Natural killer cell (primary cell): ENCODE data around the gene FBXO42. TPM values are rescaled to one million over a fixed set of nuclear protein-coding genes. Genes with fewer than 3 reads are reported as not detected.

ENCODE experiments used
- ATAC-seq, 3 donors: fragments of 150-1000 bp in 2 of 3; fragments of 200-7000 bp in 1 of 3; cut with Tn5 transposase; 1 replicate in 1 of 3; 2 replicates in 2 of 3; pipeline ENCODE4 v1.10.0; 2021; ENCODE audit warnings: mild to moderate bottlenecking in 2 of 3, moderate library complexity in 2 of 3
- DNase-seq, 2 donors: peaks; one replicate each; pipeline versions ENCODE4 v3.0.0 to v3.0.0-alpha.2; 2013 to 2021; ENCODE audit warnings: mixed read lengths in 1 of 2
- H3K27ac ChIP-seq: one replicate; pipeline ENCODE4 v1.5.1; 2013; ENCODE audit warnings: mild to moderate bottlenecking, low read length
- H3K27me3 ChIP-seq: one replicate; pipeline ENCODE4 v1.6.1; 2013; ENCODE audit warnings: low read length; ENCODE audit not compliant: control insufficient read depth, insufficient read depth
- H3K36me3 ChIP-seq: one replicate; pipeline ENCODE4 v1.6.1; 2013; ENCODE audit warnings: low read length; ENCODE audit not compliant: control insufficient read depth, insufficient read depth
- H3K4me1 ChIP-seq: one replicate; pipeline ENCODE4 v1.6.1; 2013; ENCODE audit warnings: low read length; ENCODE audit not compliant: control insufficient read depth, insufficient read depth
- H3K4me3 ChIP-seq: one replicate; pipeline ENCODE4 v1.5.1; 2013; ENCODE audit warnings: low read length
- H3K9me3 ChIP-seq: one replicate; pipeline ENCODE4 v1.6.1; 2013; ENCODE audit warnings: low read length; ENCODE audit not compliant: control insufficient read depth, insufficient read depth
- H3K27ac Mint-ChIP-seq, 2 donors: one replicate each; pipeline ENCODE4 v1.8.0; 2022; ENCODE audit warnings: mild to moderate bottlenecking in 2 of 2, mixed read lengths in 2 of 2, moderate library complexity in 1 of 2
- H3K27me3 Mint-ChIP-seq, 2 donors: one replicate each; pipeline ENCODE4 v1.8.0; 2022; ENCODE audit warnings: low read depth in 2 of 2, mixed read lengths in 2 of 2
- H3K36me3 Mint-ChIP-seq: one replicate; pipeline ENCODE4 v1.8.0; 2022; ENCODE audit warnings: mixed read lengths
- H3K4me1 Mint-ChIP-seq, 2 donors: one replicate each; pipeline ENCODE4 v1.8.0; 2022; ENCODE audit warnings: mixed read lengths in 2 of 2
- H3K4me3 Mint-ChIP-seq: one replicate; pipeline ENCODE4 v1.8.0; 2022; ENCODE audit warnings: mild to moderate bottlenecking, moderate library complexity, mixed read lengths
- H3K9me3 Mint-ChIP-seq, 2 donors: one replicate each; pipeline ENCODE4 v1.8.0; 2022; ENCODE audit warnings: mixed read lengths in 2 of 2
- CTCF ChIP-seq: fragments of 200-600 bp; IDR thresholded peaks from one replicate; pipeline ENCODE4 v1.8.0; 2022; ENCODE audit warnings: antibody characterized with exemption
- WGBS: methylation state at CpG from one replicate; pipeline ENCODE4 v1.1.7; 2013; ENCODE audit warnings: missing lambda C conversion rate; ENCODE audit not compliant: insufficient coverage; 5-methylcytosine and 5-hydroxymethylcytosine counted together
- intact Hi-C: fragments of 100-400 bp; cut with micrococcal nuclease; formaldehyde crosslinking; loops from one replicate; pipeline ENCODE4 v1.14.2; 2022
- total RNA-seq, 4 donors: library from RNA; stranded (reverse); fragments of 120-200 nt in 1 of 4; gene quantifications; one replicate each; pipeline versions ENCODE4 v1.2.3 to v1.2.4, GENCODE V29; 2013 to 2022

Gene FBXO42
- total RNA-seq, 3 donors from 2014 or later (not counting 1 experiment from before 2014, with no cell fraction given), result 19.5 to 24.5 (median 24.1) TPM

DNA sequence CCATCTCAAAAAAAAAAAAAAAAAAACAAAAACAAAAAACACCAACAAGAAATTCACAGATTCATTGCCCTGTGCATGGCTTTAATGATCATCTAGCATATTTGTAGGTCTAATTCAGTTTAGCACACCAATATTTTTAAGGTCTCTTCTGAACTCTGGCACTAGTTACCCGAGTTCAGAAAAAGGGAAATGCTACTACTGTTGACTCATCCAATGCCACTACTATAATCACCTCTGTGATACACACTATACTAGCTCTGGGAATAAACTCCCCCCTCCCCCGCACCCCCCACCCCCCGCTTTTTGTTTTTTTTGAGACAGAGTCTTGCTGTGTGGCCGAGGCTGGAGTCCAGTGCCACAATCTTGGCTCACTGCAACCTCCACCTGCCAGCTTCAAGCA is 55.6 kb downstream of the FBXO42 start:
- 94% methylated on average over 3 of the region's 4 CpGs for WGBS
- Mint-ChIP-seq H3K4me3 (no peak overlapping the region), H3K9me3 (no peaks in the 10 kb centered on the region), H3K4me1 (peaks cover 7 to 17% of the 10 kb centered on the region in 2 donors), H3K36me3 (peaks cover 12% of the 10 kb centered on the region), H3K27me3 (no peaks in the 10 kb centered on the region), H3K27ac (no peak overlapping the region)
- intact Hi-C loops, result no loop called here
- H3K4me1 ChIP-seq, result no peaks in the 10 kb centered on the region
- H3K36me3 ChIP-seq, result peaks cover 41% of the 10 kb centered on the region
- H3K4me3 ChIP-seq, result no peak overlapping the region
- DNase-seq (no peak), ATAC-seq (no peak)
- H3K27ac ChIP-seq, result no peak overlapping the region
- TF ChIP-seq CTCF, result no peak
- H3K27me3 ChIP-seq, result no peaks in the 10 kb centered on the region
- no peaks in the 10 kb centered on the region for H3K9me3 ChIP-seq

- peaks cover 10% of the 10 kb centered on the region for H3K36me3 Mint-ChIP-seq
- H3K4me3 ChIP-seq, result no peak overlapping the region
- ATAC-seq, result no peak
- H3K9me3 Mint-ChIP-seq, result no peaks in the 10 kb centered on the region
- H3K4me1 ChIP-seq, result no peaks in the 10 kb centered on the region
- H3K36me3 ChIP-seq, result peaks cover 38% of the 10 kb centered on the region
- H3K4me3 Mint-ChIP-seq, result no peak overlapping the region
- WGBS, result 96% methylated on average over 2 of the region's 3 CpGs
- no peak for TF ChIP-seq CTCF
- peak overlapping the region in 1 of 2 donors; percentile 23 for H3K27ac Mint-ChIP-seq
- H3K27ac ChIP-seq, result no peak overlapping the region
- peaks cover 20 to 23% of the 10 kb centered on the region in 2 donors for H3K4me1 Mint-ChIP-seq
- H3K27me3 Mint-ChIP-seq, result no peaks in the 10 kb centered on the region
- H3K9me3 ChIP-seq, result no peaks in the 10 kb centered on the region
- DNase-seq, result no peak
- no peaks in the 10 kb centered on the region for H3K27me3 ChIP-seq
- intact Hi-C loops, result no loop called here
Measured at GRCh38 chr1:16294219-16295212, 57.8 kb downstream of the FBXO42 start.

GRCh38 chr1:16293538-16293937 is 58.7 kb downstream of the FBXO42 start:
- no peaks in the 10 kb centered on the region for H3K27me3 Mint-ChIP-seq
- Histone ChIP-seq H3K4me1 (no peaks in the 10 kb centered on the region), H3K27ac (no peak overlapping the region), H3K36me3 (peaks cover 39% of the 10 kb centered on the region), H3K9me3 (no peaks in the 10 kb centered on the region), H3K4me3 (no peak overlapping the region), H3K27me3 (no peaks in the 10 kb centered on the region)
- H3K27ac Mint-ChIP-seq, result peak overlapping the region in 1 of 2 donors; percentile 23
- ATAC-seq, result no peak
- no peak overlapping the region for H3K4me3 Mint-ChIP-seq
- TF ChIP-seq CTCF, result no peak
- peaks cover 10% of the 10 kb centered on the region for H3K36me3 Mint-ChIP-seq
- intact Hi-C loops, result no loop called here
- DNase-seq, result no peak
- peaks cover 23 to 24% of the 10 kb centered on the region in 2 donors for H3K4me1 Mint-ChIP-seq
- H3K9me3 Mint-ChIP-seq, result no peaks in the 10 kb centered on the region
- 100% methylated on average over 1 of the region's 1 CpG for WGBS
